ENCODE measurements around the gene TMLHE.
"Not testable (repeated sequence)": the region's sequence is repeated elsewhere in the genome, so short reads cannot be mapped to it uniquely, and the experiment has no call there.

The TMLHE gene

DNA sequence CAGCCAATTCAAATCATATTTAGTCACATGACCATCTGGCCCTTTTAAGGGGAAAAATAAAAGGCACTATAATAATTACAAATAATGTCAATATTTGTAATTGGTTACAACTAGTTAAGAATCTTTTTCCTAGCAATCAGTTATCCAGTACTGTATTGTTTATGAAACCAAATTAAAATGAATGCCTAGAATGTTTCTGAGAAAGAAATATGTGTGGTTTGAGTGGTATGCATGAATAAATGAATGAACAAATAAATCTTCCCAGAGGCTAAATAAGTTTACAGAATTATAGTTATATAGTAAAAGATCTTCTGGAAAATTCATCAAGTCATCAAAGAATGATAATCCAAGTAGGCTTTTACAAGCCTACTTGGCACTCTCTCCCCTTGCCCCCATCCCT lies 98.5 kb downstream of the TMLHE start:
- H3K36me3 ChIP-seq (ENCODE audit: control insufficient read depth, insufficient read depth, low read length), result no peaks in the 10 kb centered on the region
- TF ChIP-seq, protein P1, sequence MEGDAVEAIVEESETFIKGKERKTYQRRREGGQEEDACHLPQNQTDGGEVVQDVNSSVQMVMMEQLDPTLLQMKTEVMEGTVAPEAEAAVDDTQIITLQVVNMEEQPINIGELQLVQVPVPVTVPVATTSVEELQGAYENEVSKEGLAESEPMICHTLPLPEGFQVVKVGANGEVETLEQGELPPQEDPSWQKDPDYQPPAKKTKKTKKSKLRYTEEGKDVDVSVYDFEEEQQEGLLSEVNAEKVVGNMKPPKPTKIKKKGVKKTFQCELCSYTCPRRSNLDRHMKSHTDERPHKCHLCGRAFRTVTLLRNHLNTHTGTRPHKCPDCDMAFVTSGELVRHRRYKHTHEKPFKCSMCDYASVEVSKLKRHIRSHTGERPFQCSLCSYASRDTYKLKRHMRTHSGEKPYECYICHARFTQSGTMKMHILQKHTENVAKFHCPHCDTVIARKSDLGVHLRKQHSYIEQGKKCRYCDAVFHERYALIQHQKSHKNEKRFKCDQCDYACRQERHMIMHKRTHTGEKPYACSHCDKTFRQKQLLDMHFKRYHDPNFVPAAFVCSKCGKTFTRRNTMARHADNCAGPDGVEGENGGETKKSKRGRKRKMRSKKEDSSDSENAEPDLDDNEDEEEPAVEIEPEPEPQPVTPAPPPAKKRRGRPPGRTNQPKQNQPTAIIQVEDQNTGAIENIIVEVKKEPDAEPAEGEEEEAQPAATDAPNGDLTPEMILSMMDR (IDR thresholded peaks at IDR 0.05; ENCODE audit: insufficient read depth, low read length, poor library complexity, severe bottlenecking), result no peak
- no peaks in the 10 kb centered on the region for H3K27me3 ChIP-seq (replicated peaks; ENCODE audit: control insufficient read depth, insufficient read depth, low read length)
- DNase-seq (ENCODE audit: extremely low read depth, insufficient read length), result no peak
- H3K4me3 ChIP-seq (replicated peaks; ENCODE audit: low read depth, low read length), result no peak overlapping the region

DNA sequence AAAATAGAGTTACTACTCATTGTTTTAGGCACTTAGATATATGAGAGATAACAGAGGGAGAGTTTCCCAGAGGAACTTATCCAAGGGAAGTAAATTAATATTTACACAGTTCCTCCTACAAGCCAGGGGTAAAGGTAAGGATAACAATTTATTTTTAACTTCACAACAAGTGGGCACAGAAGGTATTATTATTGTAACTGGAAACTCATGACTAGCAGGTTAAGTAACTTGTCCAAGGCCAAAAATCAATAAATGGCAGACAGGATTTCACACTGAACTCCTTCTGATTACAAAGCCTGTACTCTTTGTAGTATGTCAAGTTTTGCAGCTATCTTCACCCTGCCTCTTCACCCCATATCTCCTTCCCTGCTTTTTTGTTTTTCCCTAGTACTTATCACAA lies 107.5 kb downstream of the TMLHE start:
- no peak overlapping the region for H3K4me3 ChIP-seq (replicated peaks; ENCODE audit: low read depth, low read length)
- TF ChIP-seq, protein P1 (IDR thresholded peaks at IDR 0.05; ENCODE audit: insufficient read depth, low read length, poor library complexity, severe bottlenecking), result no peak
- no peak for DNase-seq (ENCODE audit: extremely low read depth, insufficient read length)
- no peaks in the 10 kb centered on the region for H3K36me3 ChIP-seq (ENCODE audit: control insufficient read depth, insufficient read depth, low read length)
- no peaks in the 10 kb centered on the region for H3K27me3 ChIP-seq (replicated peaks; ENCODE audit: control insufficient read depth, insufficient read depth, low read length)

DNA sequence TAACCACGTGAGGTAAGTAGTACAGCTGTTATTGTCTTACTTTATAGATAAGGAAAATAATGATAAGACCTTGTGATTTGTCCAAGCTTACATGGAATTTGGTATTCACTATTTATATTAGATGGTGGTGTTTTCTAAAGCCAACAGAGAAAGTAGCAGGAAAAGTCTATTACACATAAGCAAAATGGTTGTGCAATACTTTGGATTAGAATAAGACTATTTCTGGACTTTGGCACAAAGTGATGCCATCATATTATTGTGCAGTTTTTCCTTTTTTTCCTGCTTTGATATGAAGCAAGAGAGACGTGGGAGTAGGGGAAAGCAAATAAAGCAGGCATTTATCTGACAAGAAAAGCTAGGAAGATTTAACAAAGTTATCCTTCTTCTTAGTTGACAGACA lies 117.6 kb downstream of the TMLHE start:
- not testable (repeated sequence) for H3K36me3 ChIP-seq (ENCODE audit: control insufficient read depth, insufficient read depth, low read length); H3K4me3 ChIP-seq (replicated peaks; ENCODE audit: low read depth, low read length); DNase-seq (ENCODE audit: extremely low read depth, insufficient read length); H3K27me3 ChIP-seq (replicated peaks; ENCODE audit: control insufficient read depth, insufficient read depth, low read length)

DNA sequence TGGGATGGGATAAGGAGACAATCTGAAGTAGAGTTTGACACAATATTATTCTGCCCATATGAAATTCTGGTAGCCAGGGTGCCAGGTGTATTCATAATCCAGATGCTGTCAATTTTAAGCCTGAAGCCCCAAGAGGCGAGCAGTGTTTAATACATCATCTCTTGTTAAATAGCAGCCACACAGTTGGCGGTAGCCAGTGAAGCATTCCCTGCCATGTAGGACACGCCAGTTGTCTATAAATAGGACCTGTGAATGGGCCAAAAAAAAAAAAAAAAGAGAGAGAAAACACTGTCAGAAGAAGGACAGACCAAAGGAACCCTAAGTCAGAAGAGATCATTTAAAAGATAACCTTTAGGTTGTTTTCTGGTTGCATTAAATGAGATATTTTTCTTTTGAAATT lies 121.3 kb downstream of the TMLHE start:
- not testable (repeated sequence) for H3K36me3 ChIP-seq (ENCODE audit: control insufficient read depth, insufficient read depth, low read length); DNase-seq (ENCODE audit: extremely low read depth, insufficient read length); H3K4me3 ChIP-seq (replicated peaks; ENCODE audit: low read depth, low read length); H3K27me3 ChIP-seq (replicated peaks; ENCODE audit: control insufficient read depth, insufficient read depth, low read length)

DNA sequence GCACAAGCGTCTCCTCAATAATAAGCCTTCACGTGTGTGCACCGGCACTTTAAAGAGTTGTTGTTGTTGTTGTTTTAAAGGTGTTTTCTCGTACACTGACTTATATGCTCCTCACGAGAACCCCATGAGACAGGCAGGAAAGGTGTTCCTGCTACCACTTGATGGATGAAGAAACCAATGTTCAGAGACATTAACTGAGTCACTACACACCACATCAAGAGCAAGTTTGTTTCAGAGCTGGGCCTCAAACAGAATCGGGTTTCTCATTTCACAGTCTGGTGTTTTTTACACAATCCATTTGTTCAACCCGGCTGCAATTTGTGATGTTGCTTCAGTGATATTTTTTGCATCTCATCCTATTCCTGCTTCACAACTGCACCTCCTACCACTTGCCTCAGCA lies 135.6 kb downstream of the TMLHE start:
- not testable (repeated sequence) for DNase-seq (ENCODE audit: extremely low read depth, insufficient read length); H3K36me3 ChIP-seq (ENCODE audit: control insufficient read depth, insufficient read depth, low read length); H3K27me3 ChIP-seq (replicated peaks; ENCODE audit: control insufficient read depth, insufficient read depth, low read length); H3K4me3 ChIP-seq (replicated peaks; ENCODE audit: low read depth, low read length)

DNA sequence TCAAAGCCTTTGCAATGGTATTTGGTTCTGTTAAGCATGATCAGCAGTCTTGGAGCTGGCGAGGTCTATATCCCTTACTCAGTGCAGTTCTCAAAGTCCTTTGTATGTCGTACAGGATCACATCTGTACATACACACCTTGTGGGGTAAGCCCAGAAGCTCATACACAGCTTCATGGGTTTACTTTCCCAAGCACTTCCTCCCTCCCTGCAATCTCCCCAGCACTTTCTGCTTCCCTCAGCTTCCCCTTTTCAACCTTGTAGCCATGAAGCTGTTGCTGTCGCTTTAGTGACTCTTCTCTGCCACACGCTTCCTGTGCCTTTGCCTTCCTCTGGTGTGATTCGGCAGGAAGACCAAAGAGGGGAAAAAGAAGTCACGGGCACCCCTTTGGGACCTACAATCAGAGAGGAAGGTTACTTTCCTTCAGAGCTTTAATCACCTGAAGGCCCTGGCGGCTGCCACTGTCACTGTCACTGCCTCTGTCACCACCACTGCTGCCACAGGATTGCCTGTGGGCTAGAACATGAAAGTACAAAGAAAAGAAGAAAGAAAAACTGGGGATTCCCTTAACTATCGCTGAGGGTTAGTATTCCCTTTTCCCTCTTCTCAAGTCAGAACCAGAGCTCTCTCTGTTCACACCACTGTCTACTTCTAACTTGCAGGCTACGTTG lies 146.3 kb downstream of the TMLHE start:
- not testable (repeated sequence) for H3K4me3 ChIP-seq (replicated peaks; ENCODE audit: low read depth, low read length); H3K36me3 ChIP-seq (ENCODE audit: control insufficient read depth, insufficient read depth, low read length); DNase-seq (ENCODE audit: extremely low read depth, insufficient read length); H3K27me3 ChIP-seq (replicated peaks; ENCODE audit: control insufficient read depth, insufficient read depth, low read length)

DNA sequence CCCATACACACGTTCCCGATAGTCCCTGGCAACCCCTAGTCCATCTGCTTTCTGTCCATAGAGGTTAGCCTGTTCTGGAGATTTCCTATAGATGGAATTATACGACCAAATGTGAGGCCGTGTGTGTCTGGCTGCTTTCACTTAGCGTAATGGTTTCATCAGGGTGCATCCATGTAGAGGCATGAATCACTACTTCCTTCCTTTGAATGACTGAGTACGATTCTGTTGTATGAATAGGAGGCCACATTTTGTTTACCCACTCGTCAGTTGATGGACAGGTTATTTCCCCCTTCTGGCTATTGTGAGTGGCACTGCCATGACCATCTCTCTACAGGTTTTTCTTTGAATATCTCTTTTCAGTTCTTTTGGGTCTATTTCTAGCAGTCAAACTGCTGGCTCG lies 152.3 kb downstream of the TMLHE start:
- H3K4me3 ChIP-seq (replicated peaks; ENCODE audit: low read depth, low read length); H3K27me3 ChIP-seq (replicated peaks; ENCODE audit: control insufficient read depth, insufficient read depth, low read length); DNase-seq (ENCODE audit: extremely low read depth, insufficient read length); H3K36me3 ChIP-seq (ENCODE audit: control insufficient read depth, insufficient read depth, low read length): not testable (repeated sequence)

DNA sequence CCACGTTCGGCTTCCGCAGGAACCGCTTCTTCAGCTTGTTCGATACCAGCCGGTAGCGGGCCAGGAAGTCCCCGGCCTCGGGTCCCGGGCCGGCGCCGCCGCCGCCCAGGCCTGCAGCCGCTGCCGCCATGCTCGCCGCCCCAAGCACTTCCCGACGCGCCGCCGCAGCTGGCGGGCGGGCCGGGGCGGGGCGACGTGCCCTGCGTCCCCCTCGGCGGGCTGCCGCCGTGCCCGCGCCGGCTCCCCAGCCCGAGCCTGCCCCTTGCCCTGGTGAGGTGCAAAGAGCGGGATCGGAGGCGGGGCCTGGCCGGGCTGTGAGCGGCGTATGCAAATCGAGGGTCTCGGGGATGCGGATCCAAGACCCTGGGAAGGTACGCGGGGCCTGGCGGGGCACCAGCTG lies 154.3 kb downstream of the TMLHE start, which contains the start of gene F8A3:
F8A3 (minus strand) TSS at position 150 of the 400 bp plus-strand sequence; CDS start at position 130, 20 bp downstream.
- DNase-seq (ENCODE audit: extremely low read depth, insufficient read length); H3K27me3 ChIP-seq (replicated peaks; ENCODE audit: control insufficient read depth, insufficient read depth, low read length); H3K36me3 ChIP-seq (ENCODE audit: control insufficient read depth, insufficient read depth, low read length); H3K4me3 ChIP-seq (replicated peaks; ENCODE audit: low read depth, low read length): not testable (repeated sequence)

DNA sequence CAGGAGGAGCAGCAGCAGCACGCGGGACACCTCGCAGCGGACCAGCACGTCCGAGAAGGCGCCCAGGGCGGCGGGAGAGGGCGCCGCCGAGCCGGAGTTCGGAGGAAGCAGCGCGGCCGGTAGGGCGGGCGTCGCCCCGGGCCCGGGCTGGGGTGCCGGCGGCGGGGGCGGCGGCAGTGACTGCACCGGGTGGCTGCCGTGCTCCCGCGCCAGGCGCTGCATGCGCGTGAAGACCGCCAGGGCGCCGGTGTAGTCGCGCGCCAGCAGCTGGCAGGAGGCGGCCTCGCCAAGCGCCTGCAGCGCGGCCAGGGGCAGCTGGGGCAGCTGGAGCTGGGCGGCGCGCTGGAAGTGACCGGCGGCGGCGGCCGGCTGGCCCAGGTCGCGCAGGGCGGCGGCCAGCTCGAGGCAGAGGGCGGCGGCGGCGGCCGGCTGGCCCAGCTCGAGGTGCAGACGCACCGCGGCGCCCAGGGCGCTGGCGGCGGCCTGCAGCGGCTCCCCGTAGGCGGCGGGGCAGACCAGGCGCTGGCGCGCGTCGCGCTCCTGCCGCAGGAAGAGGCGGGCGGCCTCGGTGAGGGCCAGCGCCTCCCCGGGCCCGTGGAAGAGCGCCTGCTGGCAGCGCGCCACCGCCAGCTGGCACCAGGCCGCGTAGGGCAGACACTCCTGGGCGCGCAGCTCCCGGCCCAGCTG lies 154.8 kb downstream of the TMLHE start:
- not testable (repeated sequence) for H3K36me3 ChIP-seq (ENCODE audit: control insufficient read depth, insufficient read depth, low read length); H3K4me3 ChIP-seq (replicated peaks; ENCODE audit: low read depth, low read length); H3K27me3 ChIP-seq (replicated peaks; ENCODE audit: control insufficient read depth, insufficient read depth, low read length); DNase-seq (ENCODE audit: extremely low read depth, insufficient read length)
